Body of pancreas (tissue), 4 donors: ENCODE measurements around the gene SRRD.

ENCODE experiments used
- CTCF ChIP-seq, 7 experiments: fragments of 450-650 bp in 4 of 7; fragments of 200-600 bp in 3 of 7; sonication (generic) in 3 of 7; IDR thresholded peaks; one replicate each; pipeline ENCODE4 v1.5.1; 2016 to 2019; ENCODE audit warnings: antibody characterized with exemption in 7 of 7
- POLR2A ChIP-seq, 3 donors: fragments of 450-650 bp; IDR thresholded peaks; one replicate each; pipeline ENCODE4 v1.6.1; 2016; ENCODE audit warnings: antibody characterized with exemption in 3 of 3, mild to moderate bottlenecking in 2 of 3

GRCh38 chr22:26529345-26529744, 45.7 kb downstream of the SRRD start:
- no peak for TF ChIP-seq CTCF (IDR thresholded peaks at IDR 0.05)
- no peak for TF ChIP-seq POLR2A (IDR thresholded peaks at IDR 0.05)
